H1 (cell line): ENCODE results near the gene PAK5.

ENCODE experiments used
- HDAC2 ChIP-seq, 2 experiments: fragments of 300-600 bp in 1 of 2; sonication (generic) in 1 of 2; IDR thresholded peaks; 2 replicates each; pipeline ENCODE4 v1.6.1; 2011 to 2012; ENCODE audit warnings: low read depth in 2 of 2, low read length in 2 of 2, mild to moderate bottlenecking in 2 of 2, moderate library complexity in 2 of 2, borderline replicate concordance in 1 of 2, inconsistent platforms in 1 of 2
- JUND ChIP-seq: IDR thresholded peaks from 2 replicates; pipeline ENCODE4 v1.6.1; 2011; ENCODE audit warnings: mild to moderate bottlenecking, improper control_type of control experiment, low read length

- TF ChIP-seq JUND, result no peak
- TF ChIP-seq HDAC2 (IDR thresholded peaks at IDR 0.05; ENCODE audit: borderline replicate concordance in 1 of 2, low read depth in 2 of 2, low read length in 2 of 2), result no peak
These were observed 332.5 kb downstream of the PAK5 start for GRCh38 chr20:9506280-9506821.
